ENCODE results near the gene TBX1.

DNA sequence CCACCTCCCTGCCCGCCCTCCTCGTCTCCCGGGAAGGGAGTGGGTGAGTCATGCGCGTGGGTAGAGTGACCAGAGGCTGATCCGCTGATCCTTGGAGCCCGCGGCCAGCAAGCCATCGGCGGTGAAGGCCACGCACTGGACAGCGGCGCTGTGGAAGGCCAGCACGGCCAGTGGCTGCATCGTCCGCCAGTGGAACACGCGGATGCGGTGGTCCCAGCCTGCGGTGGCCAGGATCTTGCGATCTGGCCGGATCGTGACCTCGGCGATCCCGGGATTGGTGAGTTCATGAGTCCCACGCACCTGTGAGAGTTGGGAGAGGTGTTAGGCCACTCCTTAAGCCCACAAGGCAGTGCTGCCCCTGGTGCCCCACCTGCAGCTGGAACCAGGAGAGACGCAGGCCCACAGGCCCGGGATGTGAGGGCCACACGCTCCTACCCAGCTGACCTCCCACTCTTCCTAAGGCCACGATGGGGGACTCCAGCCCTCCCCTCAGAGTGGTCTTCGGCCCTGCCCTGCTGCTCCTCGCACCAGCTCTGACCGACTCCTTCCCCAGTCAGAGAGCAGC is 28.2 kb downstream of the TBX1 start:
- no peak for TF ChIP-seq EZH2 (IDR thresholded peaks at IDR 0.05)
- TF ChIP-seq, protein P1, sequence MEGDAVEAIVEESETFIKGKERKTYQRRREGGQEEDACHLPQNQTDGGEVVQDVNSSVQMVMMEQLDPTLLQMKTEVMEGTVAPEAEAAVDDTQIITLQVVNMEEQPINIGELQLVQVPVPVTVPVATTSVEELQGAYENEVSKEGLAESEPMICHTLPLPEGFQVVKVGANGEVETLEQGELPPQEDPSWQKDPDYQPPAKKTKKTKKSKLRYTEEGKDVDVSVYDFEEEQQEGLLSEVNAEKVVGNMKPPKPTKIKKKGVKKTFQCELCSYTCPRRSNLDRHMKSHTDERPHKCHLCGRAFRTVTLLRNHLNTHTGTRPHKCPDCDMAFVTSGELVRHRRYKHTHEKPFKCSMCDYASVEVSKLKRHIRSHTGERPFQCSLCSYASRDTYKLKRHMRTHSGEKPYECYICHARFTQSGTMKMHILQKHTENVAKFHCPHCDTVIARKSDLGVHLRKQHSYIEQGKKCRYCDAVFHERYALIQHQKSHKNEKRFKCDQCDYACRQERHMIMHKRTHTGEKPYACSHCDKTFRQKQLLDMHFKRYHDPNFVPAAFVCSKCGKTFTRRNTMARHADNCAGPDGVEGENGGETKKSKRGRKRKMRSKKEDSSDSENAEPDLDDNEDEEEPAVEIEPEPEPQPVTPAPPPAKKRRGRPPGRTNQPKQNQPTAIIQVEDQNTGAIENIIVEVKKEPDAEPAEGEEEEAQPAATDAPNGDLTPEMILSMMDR (IDR thresholded peaks at IDR 0.05): no peak

All from neural progenitor cell (in vitro differentiated cells).